Stimulated activated CD4-positive, alpha-beta T cell treated with anti-CD3 and anti-CD28 coated beads, TNF-alpha, amount 100 ng/mL, for 48 hours (primary cell): ENCODE data around the gene TUFT1.
"Not testable (repeated sequence)": the region's sequence is repeated elsewhere in the genome, so short reads cannot be mapped to it uniquely, and the experiment has no call there.

Experiments
- DNase-seq, 3 donors: peaks; one replicate each; pipeline ENCODE4 v3.0.0-alpha.2; 2020; ENCODE audit warnings: low read depth in 3 of 3

The TUFT1 gene

DNA sequence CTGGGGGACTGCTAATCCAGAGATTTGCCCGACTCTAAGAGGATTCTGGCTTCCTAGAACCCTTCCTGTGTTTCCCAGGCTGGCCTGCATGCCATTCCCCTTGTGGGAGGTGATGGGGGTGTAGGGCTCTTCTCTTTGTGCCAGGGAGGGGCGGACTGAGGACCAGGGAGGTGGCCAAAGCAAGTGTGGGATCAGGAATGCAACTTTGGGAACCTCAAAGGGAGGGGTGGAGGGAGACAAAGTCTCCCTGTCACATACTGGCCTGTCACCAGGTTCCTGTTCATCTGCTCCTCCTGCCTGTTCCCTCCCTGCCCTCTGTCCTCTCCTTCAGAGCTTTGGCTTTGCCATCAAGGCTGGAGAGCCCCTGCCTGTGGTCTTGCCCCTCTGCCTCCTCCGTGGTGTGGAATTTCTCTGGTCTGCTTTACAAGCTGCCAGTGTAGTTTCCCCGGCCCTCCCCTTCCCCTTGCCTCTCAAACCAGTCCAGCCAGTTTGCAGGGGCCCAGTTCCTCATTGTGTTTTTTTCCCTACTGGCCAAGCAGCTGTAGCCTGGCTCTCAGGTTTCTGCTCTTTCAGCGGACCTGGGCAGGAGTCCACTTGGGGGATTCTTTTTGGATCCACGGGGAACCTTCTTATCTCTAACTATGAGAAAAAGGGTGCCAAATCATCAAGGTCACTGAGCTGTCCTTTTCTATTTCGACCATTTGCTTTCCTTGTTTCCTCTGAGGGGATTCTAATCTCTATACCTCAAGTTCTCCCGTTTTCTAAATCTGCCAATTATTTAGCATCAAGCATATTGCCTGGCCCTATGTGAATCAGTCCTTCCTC, 27.1 kb upstream of the TUFT1 start:
- no peak for DNase-seq

DNA sequence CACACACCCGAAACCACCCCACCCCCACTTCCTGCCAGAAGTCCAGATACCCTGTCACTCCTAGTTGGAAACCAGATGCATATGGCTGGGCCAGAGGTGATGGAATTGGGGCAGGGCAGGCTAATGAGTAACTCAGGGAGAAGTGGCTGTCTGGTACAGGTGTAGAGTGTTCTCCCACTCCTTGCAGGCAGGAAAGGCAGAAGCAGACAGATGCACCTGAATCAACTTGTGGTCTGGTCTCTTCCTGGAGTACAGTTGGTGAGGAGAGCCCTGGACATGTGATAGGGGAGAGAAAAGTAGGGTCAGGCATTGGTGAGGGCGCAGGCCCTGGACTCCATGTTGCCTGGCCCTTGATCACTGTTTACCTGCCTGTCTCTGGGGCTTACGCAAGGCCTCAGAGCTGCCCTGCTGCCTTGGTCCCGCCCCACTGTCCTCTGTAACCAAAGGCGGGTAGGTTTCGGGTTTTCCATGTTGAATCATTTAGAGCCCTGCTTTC, 26.4 kb upstream of the TUFT1 start:
- DNase-seq: no peak

DNA sequence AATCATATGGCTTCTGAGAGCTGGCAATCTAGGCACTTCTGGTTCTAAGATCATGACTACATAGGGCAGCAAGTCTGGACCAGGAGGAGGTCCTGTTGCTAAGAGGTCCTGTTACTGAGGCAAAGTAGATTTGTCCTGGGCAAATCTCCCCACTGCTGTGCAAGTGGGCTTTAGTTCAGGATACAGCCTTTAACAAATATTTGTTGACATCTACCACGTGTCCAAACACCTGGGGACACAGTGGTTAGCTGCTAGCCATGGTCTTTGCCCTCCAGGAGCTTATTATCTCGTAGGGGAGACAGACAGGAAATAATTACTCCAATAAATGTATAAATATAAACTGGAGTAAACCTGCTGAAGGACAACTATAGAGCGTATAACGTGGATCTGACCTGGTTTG, 25.7 kb upstream of the TUFT1 start:
- DNase-seq: no peak

DNA sequence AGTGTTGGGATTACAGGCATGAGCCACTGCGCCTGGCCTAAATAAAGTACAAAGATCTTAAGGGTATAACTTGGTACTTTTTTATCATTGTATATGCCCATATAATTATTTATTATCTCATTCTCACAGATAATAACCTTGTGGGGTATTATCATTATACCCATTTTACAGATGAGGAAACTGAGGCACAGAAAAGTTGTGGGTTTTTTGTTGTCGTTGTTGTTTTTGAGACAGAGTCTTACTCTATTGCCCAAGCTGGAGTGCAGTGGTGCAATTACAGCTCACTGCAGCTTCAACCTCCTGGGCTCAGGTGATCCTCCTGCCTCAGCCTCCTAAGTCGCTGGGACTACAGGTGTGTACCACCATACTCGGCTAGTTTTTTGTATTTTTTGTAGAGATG, 24.8 kb upstream of the TUFT1 start:
- DNase-seq: no peak

DNA sequence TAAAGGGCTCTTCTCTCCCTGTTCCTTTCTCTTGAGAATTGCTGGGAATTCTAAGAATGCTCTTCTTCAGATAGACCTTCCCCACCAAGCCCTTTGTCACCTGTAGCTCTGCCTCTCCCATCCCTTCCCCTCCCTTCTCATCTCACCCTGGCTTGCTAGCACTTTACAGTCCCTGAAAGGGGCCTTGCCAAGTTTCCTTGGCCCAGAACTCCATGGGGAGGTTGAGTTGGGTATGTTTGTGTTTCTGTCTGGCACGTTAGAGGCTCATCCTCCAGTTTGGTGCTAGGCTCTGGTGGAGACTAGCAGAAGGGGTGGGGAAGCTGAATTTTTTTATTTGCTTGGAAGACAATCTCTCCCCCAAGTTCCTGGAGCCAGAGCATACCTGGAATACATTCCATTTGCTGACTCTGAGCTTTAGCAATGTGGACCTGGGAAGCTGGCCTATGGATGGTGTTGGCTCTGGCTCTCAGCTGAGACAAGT, 24.0 kb upstream of the TUFT1 start:
- DNase-seq: no peak

DNA sequence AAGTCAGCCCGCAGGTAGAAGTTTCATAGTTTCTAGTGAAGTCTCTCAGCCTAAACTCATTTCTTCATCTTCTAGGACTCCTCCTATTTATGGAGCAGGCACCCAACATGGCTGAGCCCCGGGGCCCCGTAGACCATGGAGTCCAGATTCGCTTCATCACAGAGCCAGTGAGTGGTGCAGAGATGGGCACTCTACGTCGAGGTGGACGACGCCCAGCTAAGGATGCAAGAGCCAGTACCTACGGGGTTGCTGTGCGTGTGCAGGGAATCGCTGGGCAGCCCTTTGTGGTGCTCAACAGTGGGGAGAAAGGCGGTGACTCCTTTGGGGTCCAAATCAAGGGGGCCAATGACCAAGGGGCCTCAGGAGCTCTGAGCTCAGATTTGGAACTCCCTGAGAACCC, 21.7 kb upstream of the TUFT1 start:
- no peak for DNase-seq

DNA sequence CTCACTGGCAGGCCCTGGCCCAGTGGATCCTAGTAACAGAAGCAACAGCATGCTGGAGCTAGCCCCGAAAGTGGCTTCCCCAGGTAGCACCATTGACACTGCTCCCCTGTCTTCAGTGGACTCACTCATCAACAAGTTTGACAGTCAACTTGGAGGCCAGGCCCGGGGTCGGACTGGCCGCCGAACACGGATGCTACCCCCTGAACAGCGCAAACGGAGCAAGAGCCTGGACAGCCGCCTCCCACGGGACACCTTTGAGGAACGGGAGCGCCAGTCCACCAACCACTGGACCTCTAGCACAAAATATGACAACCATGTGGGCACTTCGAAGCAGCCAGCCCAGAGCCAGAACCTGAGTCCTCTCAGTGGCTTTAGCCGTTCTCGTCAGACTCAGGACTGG, 21.2 kb upstream of the TUFT1 start:
- no peak for DNase-seq

DNA sequence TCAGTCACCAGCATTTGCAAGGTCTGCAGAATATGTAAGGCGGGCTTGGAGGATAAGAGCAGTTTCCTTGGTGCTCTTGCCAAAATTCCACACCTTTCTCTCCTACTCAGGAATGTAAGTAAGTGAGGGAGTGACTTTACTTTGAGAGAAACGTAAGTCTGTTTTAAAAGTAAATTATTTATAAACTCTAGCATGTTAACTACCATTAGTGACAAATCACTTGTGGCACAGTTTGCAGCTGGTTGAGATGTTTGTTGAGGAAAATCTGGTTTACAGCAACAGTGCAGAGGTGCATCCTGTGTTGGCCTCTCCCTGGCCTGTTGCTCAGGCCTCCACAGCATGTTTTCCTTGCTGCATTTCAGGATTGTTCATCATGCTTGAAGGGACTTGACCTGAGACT, 20.4 kb upstream of the TUFT1 start:
- DNase-seq: no peak

DNA sequence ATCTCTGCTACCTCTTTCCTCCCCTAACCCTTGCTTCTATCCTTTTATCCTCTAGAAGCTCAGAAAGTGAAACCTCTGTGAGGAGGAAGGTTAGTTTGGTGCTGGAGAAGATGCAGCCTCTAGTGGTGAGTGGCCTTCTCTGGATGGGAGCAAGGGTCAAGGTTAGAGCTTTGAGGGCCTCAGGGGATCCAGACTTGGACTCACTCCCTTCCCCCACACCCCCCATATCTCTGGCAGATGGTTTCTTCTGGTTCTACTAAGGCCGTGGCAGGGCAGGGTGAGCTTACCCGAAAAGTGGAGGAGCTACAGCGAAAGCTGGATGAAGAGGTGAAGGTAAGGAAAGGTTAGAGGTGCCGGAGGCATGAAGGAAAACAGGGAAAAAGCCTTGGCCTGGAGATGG, 19.8 kb upstream of the TUFT1 start:
- no peak for DNase-seq

DNA sequence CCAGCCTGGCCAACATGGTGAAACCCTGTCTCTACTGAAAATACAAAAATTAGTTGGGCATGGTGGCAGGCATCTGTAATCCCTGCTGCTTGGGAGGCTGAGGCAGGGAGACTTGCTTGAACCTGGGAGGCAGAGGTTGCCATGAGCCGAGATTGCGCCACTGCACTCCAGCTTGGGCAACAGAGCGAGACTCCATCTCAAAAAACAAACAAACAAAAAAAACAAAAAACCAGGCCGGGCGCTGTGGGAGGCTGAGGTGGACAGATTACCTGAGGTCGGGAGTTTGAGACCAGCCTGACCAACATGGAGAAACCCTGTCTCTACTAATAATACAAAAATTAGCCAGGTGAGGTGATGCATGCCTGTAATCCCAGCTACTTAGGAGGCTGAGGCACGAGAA, 17.7 kb upstream of the TUFT1 start:
- not testable (repeated sequence) for DNase-seq

DNA sequence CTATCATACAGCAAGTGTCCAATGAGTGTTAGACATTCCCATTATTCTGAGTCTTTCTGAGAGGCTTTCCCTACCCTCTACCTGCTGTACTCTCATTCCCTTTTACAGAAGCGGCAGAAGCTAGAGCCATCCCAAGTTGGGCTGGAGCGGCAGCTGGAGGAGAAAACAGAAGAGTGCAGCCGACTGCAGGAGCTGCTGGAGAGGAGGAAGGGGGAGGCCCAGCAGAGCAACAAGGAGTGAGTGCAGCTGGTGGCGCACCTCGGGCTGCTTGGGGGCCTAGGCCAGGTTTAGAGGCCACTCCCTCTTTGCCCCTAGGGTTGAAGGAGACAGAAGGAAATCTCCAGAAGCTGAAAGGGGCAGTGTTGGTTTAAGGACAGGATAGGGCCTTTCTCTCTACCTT, 16.8 kb upstream of the TUFT1 start:
- DNase-seq: no peak

DNA sequence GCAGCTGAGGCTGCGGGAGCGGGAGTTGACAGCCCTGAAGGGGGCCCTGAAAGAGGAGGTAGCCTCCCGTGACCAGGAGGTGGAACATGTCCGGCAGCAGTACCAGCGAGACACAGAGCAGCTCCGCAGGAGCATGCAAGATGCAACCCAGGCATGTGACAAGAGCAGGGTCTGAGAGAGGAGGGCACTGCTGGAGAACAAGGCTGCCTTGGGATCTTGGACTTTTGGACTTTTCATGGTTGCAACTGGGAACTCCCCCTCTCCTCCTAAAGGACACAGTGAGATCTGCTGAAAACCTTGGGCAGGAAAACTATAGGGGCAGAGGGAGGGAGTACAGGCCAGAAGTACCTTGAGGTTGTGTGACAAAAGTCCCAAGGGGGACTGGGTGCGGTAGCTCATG, 15.4 kb upstream of the TUFT1 start:
- DNase-seq: no peak

DNA sequence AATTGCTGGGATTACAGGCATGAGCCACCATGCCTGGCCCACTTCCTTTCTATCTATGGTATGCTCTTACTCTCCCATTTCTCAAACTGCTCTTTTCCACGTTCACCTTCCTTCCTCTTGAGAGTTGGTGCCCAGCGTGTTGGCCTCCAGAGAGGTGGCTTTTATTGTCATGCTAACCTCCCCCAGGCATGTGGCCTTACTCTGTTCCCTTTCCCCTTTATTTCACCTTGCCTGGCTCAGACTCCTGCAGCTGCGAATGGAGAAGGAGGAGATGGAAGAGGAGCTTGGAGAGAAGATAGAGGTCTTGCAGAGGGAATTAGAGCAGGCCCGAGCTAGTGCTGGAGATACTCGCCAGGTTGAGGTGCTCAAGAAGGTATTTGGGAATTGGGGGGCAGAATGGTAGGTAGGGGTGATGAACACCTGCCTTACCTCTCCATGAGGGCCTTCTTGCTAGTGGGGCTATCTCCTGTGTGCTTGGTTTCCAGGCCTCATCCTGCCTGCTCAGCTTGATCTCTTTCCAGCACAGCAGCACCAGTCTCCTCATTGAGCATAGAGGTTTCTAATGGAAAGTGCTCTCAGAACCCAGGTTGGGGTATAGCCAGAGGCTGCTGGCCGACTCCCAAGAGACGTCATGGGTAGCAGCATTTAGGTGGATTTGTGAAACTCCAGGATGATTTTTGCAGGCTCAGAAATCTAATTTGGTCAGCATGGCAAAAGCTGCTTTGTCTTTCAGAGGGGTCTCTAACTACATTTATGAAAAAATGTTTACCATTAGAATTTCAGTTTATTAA, 13.2 kb upstream of the TUFT1 start:
- DNase-seq: no peak

DNA sequence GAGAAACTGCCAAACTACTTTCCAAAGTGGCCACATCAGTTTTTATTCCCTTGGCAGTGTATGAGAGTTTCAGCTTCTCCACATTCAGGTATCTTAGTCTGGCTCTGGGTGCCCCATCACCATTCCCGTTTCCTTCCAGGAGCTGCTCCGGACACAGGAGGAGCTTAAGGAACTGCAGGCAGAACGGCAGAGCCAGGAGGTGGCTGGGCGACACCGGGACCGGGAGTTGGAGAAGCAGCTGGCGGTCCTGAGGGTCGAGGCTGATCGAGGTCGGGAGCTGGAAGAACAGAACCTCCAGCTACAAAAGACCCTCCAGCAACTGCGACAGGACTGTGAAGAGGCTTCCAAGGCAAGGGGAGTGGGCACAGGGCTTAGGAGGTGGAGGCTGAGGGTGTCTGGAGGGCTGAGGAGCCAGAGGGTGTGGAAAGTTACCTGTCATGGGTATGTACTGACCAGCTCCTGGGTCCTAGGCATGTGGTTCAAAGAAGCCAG, 10.9 kb upstream of the TUFT1 start:
- no peak for DNase-seq

DNA sequence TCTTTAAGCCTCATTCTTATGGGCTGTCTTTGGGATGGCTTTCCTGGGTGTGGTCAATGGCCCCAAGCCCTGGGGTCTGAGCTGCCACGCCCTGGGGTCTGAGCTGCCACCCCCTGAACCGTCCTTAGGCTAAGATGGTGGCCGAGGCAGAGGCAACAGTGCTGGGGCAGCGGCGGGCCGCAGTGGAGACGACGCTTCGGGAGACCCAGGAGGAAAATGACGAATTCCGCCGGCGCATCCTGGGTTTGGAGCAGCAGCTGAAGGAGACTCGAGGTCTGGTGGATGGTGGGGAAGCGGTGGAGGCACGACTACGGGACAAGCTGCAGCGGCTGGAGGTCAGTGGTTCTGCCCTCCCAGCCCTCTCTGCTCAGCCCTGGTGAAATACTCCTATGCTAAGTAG, 10.3 kb upstream of the TUFT1 start:
- DNase-seq: no peak

DNA sequence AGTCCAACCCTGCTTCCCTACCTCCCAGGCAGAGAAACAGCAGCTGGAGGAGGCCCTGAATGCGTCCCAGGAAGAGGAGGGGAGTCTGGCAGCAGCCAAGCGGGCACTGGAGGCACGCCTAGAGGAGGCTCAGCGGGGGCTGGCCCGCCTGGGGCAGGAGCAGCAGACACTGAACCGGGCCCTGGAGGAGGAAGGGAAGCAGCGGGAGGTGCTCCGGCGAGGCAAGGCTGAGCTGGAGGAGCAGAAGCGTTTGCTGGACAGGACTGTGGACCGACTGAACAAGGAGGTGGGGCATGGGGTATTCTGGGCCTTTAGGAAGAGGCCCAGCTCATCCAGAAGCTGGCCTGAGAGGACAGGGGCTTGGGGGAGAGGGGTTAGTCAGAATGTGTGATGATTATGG, 9.6 kb upstream of the TUFT1 start:
- DNase-seq: no peak

DNA sequence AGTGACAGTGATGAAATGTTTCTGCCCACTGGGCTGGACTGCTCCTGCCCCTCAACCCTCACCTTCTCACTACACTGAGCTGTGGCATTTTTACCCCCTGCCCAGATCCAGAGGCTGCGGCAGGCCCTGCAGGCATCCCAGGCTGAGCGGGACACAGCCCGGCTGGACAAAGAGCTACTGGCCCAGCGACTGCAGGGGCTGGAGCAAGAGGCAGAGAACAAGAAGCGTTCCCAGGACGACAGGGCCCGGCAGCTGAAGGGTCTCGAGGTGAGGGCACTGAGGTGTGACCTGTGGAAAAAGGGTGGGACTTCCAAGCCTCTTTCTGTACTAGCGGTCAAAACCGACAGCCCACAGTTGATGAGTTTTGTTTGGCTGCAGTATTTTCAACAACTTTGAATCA, 6.2 kb upstream of the TUFT1 start:
- DNase-seq: no peak

DNA sequence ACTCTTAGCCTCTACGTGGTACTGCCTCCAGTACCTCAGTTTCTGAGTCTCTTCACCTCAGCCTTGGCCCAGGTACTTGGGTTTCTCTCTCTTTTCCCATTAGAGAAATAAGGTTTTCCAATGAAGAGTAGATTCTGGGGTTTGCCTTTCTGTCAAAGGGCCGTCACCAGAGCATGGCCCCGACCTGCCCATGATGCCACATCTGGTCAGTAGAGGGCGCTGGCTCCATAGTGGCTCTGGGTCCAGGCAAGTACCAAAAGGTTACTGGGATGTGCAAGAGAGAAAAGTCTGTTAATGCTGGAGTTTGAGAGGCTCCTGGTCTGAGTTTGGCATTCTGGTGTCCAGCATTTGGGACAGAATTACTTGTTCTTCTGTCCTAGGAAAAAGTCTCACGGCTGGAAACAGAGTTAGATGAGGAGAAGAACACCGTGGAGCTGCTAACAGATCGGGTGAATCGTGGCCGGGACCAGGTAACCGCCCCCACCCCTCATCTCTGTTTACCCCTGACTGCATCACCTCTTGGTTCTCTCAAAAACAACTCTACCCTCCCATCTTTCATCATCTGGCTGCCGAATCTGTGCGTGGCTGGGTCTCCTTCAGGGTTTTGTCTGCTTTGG, 5.3 kb upstream of the TUFT1 start:
- DNase-seq: peak; percentile 58 to 75 (median 67)

DNA sequence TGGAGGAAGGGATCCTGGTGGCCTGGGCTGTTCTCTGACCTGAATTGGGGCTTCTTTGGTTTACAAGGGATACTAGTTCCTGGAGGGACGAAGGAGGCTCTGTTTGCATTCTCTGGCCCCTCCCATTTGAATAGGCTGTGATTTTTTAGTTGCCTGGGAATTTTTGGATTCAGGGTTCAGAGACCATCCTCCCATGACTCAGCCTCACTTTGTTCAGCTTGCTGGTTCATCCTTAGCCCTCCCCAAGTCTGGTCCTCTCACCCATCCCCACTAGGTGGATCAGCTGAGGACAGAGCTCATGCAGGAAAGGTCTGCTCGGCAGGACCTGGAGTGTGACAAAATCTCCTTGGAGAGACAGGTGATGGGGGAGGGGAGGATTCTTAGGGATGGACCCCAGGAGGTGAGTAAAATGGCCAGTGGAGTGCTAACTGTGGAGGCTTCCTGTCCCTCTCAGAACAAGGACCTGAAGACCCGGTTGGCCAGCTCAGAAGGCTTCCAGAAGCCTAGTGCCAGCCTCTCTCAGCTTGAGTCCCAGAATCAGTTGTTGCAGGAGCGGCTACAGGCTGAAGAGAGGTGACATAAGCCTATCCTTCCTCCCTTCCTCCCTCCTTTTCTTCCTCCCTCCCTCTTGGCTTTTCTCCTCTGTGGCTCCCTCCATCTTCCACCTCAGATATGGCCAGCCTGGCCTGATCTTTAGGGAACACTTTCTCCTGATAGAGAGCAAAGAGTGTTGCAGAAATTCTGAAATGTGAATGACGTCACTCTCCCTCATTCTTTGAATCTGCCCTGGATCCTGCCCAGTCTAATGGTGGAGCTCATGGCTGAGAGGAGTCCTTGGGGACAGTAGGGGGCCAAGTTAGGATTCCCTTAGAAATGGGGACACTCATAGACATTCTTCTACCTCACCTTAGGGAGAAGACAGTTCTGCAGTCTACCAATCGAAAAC, 4.5 kb upstream of the TUFT1 start:
- no peak for DNase-seq

DNA sequence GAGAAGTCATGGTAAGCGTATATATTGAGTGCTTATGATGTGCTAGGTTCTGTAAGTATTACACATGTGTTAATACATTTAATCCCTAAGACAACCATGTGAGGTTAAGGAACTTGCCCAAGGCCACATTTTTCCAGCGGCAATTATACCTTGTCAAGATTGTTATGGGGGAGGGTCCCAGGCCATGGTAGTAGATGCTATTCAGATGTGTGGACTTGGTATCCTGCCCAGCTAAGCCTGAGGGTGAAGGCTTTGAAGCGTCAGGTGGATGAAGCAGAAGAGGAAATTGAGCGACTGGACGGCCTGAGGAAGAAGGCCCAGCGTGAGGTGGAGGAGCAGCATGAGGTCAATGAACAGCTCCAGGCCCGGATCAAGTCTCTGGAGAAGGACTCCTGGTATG, 3.6 kb upstream of the TUFT1 start:
- DNase-seq: no peak

DNA sequence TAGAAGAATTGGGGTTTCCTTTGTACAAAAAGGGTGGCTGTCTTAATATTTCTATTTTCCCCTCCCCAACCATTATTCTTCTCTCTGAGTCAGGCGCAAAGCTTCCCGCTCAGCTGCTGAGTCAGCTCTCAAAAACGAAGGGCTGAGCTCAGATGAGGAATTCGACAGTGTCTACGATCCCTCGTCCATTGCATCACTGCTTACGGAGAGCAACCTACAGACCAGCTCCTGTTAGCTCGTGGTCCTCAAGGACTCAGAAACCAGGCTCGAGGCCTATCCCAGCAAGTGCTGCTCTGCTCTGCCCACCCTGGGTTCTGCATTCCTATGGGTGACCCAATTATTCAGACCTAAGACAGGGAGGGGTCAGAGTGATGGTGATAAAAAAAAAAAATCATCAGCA, 3.0 kb upstream of the TUFT1 start:
- DNase-seq: no peak
